Neural crest cell (in vitro differentiated cells): Measurements from ENCODE around the gene NETO1. TPM values are rescaled to one million over a fixed set of nuclear protein-coding genes. Genes with fewer than 3 reads are reported as not detected.

Experiments used
- DNase-seq: peaks from one replicate; pipeline ENCODE4 v3.0.0; 2021; ENCODE audit warnings: low read depth, mixed read lengths, low spot score
- H3K27ac Mint-ChIP-seq: one replicate; pipeline ENCODE4 v1.8.0; 2021; ENCODE audit warnings: mild to moderate bottlenecking, mixed read lengths; ENCODE audit not compliant: unreplicated experiment
- H3K27me3 Mint-ChIP-seq: 2 replicates; pipeline ENCODE4 v1.8.0; 2021; ENCODE audit warnings: low read depth, mild to moderate bottlenecking, mixed read lengths
- H3K36me3 Mint-ChIP-seq: 2 replicates; pipeline ENCODE4 v1.8.0; 2021; ENCODE audit warnings: low read depth, mild to moderate bottlenecking, mixed read lengths
- H3K4me1 Mint-ChIP-seq: 2 replicates; pipeline ENCODE4 v1.8.0; 2021; ENCODE audit warnings: mixed read lengths
- H3K4me3 Mint-ChIP-seq: one replicate; pipeline ENCODE4 v1.8.0; 2021; ENCODE audit warnings: mild to moderate bottlenecking, mixed read lengths
- H3K9me3 Mint-ChIP-seq: 2 replicates; pipeline ENCODE4 v1.8.0; 2021; ENCODE audit warnings: mixed read lengths
- CTCF ChIP-seq: fragments of 200-600 bp; sonication (generic); conservative IDR thresholded peaks from 2 replicates; pipeline ENCODE4 v1.5.0; 2021; ENCODE audit warnings: antibody characterized with exemption, mild to moderate bottlenecking
- total RNA-seq: library from RNA; stranded (reverse); gene quantifications from 2 replicates; pipeline ENCODE4 v1.2.1, GENCODE V29; 2021

The NETO1 gene
- total RNA-seq, 1 donor from 2014 or later = 6.1 TPM

GRCh38 chr18:72727776-72728175 is 140.0 kb downstream of the NETO1 start:
- peaks cover 7% of the 10 kb centered on the region for H3K9me3 Mint-ChIP-seq
- H3K27ac Mint-ChIP-seq = no peak overlapping the region
- no peaks in the 10 kb centered on the region for H3K36me3 Mint-ChIP-seq
- peaks cover 6% of the 10 kb centered on the region for H3K4me1 Mint-ChIP-seq
- no peak overlapping the region for H3K4me3 Mint-ChIP-seq
- H3K27me3 Mint-ChIP-seq = no peaks in the 10 kb centered on the region
- TF ChIP-seq CTCF = no peak
- no peak for DNase-seq

- peaks cover 7% of the 10 kb centered on the region for H3K9me3 Mint-ChIP-seq
- TF ChIP-seq CTCF = no peak
- no peak overlapping the region for H3K27ac Mint-ChIP-seq
- H3K27me3 Mint-ChIP-seq = no peaks in the 10 kb centered on the region
- H3K4me3 Mint-ChIP-seq = no peak overlapping the region
- H3K36me3 Mint-ChIP-seq = no peaks in the 10 kb centered on the region
- no peak for DNase-seq
- peaks cover 6% of the 10 kb centered on the region for H3K4me1 Mint-ChIP-seq
Observed at GRCh38 chr18:72727038-72727655, 140.6 kb downstream of the NETO1 start.

GRCh38 chr18:72726201-72726600 is 141.6 kb downstream of the NETO1 start:
- no peak overlapping the region for H3K27ac Mint-ChIP-seq

GRCh38 chr18:72721330-72721729 is 146.5 kb downstream of the NETO1 start:
- Mint-ChIP-seq H3K9me3 (peaks cover 7% of the 10 kb centered on the region), H3K36me3 (no peaks in the 10 kb centered on the region), H3K27ac (no peak overlapping the region), H3K27me3 (no peaks in the 10 kb centered on the region), H3K4me3 (no peak overlapping the region), H3K4me1 (peaks cover 5% of the 10 kb centered on the region)
- DNase-seq = no peak
- no peak for TF ChIP-seq CTCF

More at GRCh38 chr18:72726201-72726600, 141.6 kb downstream of the NETO1 start:
- no peak overlapping the region for H3K4me3 Mint-ChIP-seq
- H3K9me3 Mint-ChIP-seq = peaks cover 7% of the 10 kb centered on the region
- peaks cover 12% of the 10 kb centered on the region for H3K4me1 Mint-ChIP-seq
- no peaks in the 10 kb centered on the region for H3K27me3 Mint-ChIP-seq
- TF ChIP-seq CTCF = no peak
- H3K36me3 Mint-ChIP-seq = no peaks in the 10 kb centered on the region
- no peak for DNase-seq

- H3K4me3 Mint-ChIP-seq = no peak overlapping the region
- H3K4me1 Mint-ChIP-seq = peaks cover 5% of the 10 kb centered on the region
- no peak for TF ChIP-seq CTCF
- peaks cover 2% of the 10 kb centered on the region for H3K9me3 Mint-ChIP-seq
- H3K27me3 Mint-ChIP-seq = no peaks in the 10 kb centered on the region
- DNase-seq = no peak
- no peak overlapping the region for H3K27ac Mint-ChIP-seq
- no peaks in the 10 kb centered on the region for H3K36me3 Mint-ChIP-seq
Observed at GRCh38 chr18:72720116-72720515, 147.7 kb downstream of the NETO1 start.
